A673 (cell line): ENCODE results near the gene TNS3. TPM values are rescaled to one million over a fixed set of nuclear protein-coding genes. Genes with fewer than 3 reads are reported as not detected.

Experiments used
- BruUV-seq: library from RNA; stranded (reverse); fragments of 400-500 nt; replicated peaks from 2 replicates; lab custom pipeline; 2021; lab: Mats Ljungman, UMichigan
- CTCF ChIA-PET: fragments of 300-600 bp; sonication (Branson Sonifier 250); formaldehyde crosslinking; loops from one replicate; lab custom pipeline; 2022; ENCODE audit warnings: antibody characterized with exemption; lab: Charles Lee
- POLR2A ChIA-PET: fragments of 300-600 bp; sonication (Branson Sonifier 250); formaldehyde crosslinking; loops from one replicate; lab custom pipeline; 2022; ENCODE audit warnings: antibody characterized with exemption; ENCODE audit not compliant: low non-redundant PET; lab: Charles Lee
- DNase-seq: peaks from one replicate; pipeline ENCODE4 v3.0.0-alpha.2; 2015; ENCODE audit warnings: low spot score
- H3K27ac ChIP-seq: fragments of 200-600 bp; sonication (generic); 2 replicates; pipeline ENCODE4 v1.5.1; 2016; ENCODE audit warnings: mixed run types, low read depth, mild to moderate bottlenecking, mixed read lengths, antibody characterized with exemption, low read length; ENCODE audit not compliant: poor library complexity, severe bottlenecking
- H3K27me3 ChIP-seq: fragments of 200-600 bp; sonication (generic); replicated peaks from 2 replicates; pipeline ENCODE4 v1.6.1; 2017; ENCODE audit warnings: mixed run types, low read depth, mild to moderate bottlenecking, mixed read lengths, antibody characterized with exemption, low read length; ENCODE audit not compliant: insufficient read depth, poor library complexity
- H3K36me3 ChIP-seq: fragments of 200-600 bp; sonication (generic); 2 replicates; pipeline ENCODE4 v1.6.1; 2016; ENCODE audit warnings: mixed run types, mild to moderate bottlenecking, mixed read lengths, antibody characterized with exemption, low read length; ENCODE audit not compliant: insufficient read depth, poor library complexity, severe bottlenecking
- H3K4me1 ChIP-seq: fragments of 200-600 bp; sonication (generic); 2 replicates; pipeline ENCODE4 v1.6.1; 2017; ENCODE audit warnings: mixed run types, mild to moderate bottlenecking, mixed read lengths, antibody characterized with exemption, low read length; ENCODE audit not compliant: insufficient read depth, poor library complexity, severe bottlenecking
- H3K4me3 ChIP-seq: fragments of 200-600 bp; sonication (generic); 2 replicates; pipeline ENCODE4 v1.5.1; 2016; ENCODE audit warnings: low read depth, mixed run types, mild to moderate bottlenecking, mixed read lengths, low read length; ENCODE audit not compliant: poor library complexity, severe bottlenecking
- H3K9me3 ChIP-seq: fragments of 200-600 bp; sonication (generic); 2 replicates; pipeline ENCODE4 v1.6.1; 2016; ENCODE audit warnings: mixed run types, low read depth, mild to moderate bottlenecking, mixed read lengths, antibody characterized with exemption, low read length; ENCODE audit not compliant: poor library complexity, severe bottlenecking
- EZH2 ChIP-seq: fragments of 200-600 bp; sonication (generic); IDR thresholded peaks from 2 replicates; pipeline ENCODE4 v1.6.1; 2017; ENCODE audit warnings: borderline replicate concordance, low read depth, mild to moderate bottlenecking, mixed read lengths, antibody characterized with exemption, low read length; ENCODE audit not compliant: poor library complexity, severe bottlenecking
- intact Hi-C: fragments of 100-400 bp; cut with micrococcal nuclease; formaldehyde crosslinking; loops from one replicate; pipeline ENCODE4 v1.10.0; 2022; ENCODE audit not compliant: unreplicated experiment
- total RNA-seq: library from RNA; stranded (reverse); gene quantifications from 2 replicates; pipeline ENCODE4 v1.2.3, GENCODE V29; 2021
- TF ChIP-seq, protein P1 (sequence below): fragments of 300-800, 200-600 bp; sonication (generic); conservative IDR thresholded peaks from 2 replicates; pipeline ENCODE4 v1.5.1; 2017; ENCODE audit warnings: low read depth, mild to moderate bottlenecking, antibody characterized with exemption, low read length, moderate library complexity, mixed read lengths

The TNS3 gene
- total RNA-seq, 1 experiment from 2014 or later: not detected

DNA sequence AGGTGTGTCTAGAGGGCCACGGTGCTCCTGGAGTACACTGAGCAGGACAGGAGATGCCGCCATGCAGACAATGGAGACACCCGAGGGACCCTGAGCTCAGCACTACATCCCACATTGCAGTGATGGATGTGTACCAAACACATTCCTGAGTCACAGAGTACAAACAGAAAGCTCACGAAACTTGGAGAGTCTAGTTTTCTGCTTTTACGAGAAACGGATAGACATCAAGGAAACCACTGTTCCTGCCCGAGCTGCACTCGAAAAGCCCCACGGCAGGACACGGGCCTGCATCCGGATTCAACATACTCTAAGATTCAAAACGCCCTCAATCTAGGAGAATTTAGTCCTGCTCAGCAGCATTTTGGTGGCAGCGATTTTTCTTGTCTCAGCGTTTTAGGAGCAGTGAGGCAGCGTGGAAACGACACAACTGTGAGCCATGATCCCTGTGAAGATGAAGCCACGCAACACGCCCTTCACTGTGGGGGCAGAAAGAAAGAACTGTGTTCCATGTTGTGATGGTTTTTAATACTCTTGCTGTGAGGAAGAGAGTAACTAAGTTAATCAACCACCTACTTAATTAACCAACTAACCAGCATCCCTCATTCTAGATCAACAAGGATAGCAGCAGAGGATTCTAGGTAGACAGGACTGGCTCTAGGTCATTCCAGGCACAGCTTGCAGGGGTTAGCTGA lies 3.2 kb downstream of the TNS3 start:
- no peak for TF ChIP-seq EZH2
- TF ChIP-seq, protein P1, sequence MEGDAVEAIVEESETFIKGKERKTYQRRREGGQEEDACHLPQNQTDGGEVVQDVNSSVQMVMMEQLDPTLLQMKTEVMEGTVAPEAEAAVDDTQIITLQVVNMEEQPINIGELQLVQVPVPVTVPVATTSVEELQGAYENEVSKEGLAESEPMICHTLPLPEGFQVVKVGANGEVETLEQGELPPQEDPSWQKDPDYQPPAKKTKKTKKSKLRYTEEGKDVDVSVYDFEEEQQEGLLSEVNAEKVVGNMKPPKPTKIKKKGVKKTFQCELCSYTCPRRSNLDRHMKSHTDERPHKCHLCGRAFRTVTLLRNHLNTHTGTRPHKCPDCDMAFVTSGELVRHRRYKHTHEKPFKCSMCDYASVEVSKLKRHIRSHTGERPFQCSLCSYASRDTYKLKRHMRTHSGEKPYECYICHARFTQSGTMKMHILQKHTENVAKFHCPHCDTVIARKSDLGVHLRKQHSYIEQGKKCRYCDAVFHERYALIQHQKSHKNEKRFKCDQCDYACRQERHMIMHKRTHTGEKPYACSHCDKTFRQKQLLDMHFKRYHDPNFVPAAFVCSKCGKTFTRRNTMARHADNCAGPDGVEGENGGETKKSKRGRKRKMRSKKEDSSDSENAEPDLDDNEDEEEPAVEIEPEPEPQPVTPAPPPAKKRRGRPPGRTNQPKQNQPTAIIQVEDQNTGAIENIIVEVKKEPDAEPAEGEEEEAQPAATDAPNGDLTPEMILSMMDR: no peak
- no TSS peak for BruUV-seq
- no peak overlapping the region for H3K27ac ChIP-seq
- no peaks in the 10 kb centered on the region for H3K9me3 ChIP-seq
- no peak for DNase-seq
- no peak overlapping the region for H3K4me3 ChIP-seq
- no peaks in the 10 kb centered on the region for H3K4me1 ChIP-seq
- peaks cover 27% of the 10 kb centered on the region for H3K27me3 ChIP-seq
- POLR2A ChIA-PET: no interaction called here
- intact Hi-C loops: no loop called here
- no peaks in the 10 kb centered on the region for H3K36me3 ChIP-seq
- CTCF ChIA-PET: no interaction called here

DNA sequence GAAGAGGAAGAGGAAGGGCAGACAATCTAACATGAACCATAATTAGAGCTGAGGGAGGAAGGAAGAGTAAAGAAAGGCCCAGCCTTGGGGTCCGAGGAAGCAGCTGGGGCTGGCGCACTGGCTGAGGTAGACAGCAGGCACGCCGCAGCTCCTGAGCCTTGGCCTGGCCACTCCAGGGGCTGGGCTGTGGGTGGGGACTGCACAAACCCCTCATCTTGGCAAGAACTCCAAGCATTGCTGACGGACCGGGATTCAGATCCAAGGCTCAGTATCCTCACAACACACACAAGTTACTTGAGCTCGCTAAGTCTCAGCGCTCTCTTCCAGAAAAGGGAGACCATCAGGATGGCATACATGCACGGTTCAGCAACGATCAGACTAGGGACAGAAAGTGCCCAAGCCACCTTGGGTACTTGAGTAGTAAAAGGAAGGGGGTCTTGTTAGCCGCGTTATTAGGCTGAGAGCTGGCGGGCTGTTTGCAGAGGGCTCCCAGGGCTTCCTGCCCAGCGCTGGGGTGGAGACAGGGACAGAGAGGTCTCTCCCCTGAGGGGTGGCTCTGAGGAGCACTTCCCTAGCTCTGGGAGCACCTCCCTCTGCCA lies 4.5 kb downstream of the TNS3 start:
- POLR2A ChIA-PET: no interaction called here
- no peak overlapping the region for H3K4me3 ChIP-seq

DNA sequence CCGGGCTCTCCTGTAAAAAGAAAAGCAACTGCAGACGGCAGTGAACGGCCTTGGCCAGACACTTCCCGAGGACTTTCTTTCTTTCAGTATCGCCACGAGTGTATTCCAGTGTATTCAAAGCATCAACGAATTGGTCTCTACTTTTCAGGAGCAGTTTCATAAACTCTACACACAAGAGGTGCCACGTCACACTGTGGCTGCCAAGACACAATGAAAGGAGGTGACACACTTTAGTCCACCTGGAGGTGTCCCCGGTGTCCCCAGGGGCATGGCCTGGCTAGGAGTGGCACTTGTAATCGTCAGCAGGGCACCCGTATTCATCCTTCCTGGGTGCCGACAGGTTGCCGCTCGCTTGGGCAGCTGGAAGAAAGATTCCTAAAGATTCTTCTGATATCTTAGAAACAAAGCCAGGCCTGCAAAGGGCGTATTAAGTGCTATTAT lies 5.0 kb downstream of the TNS3 start:
- intact Hi-C loops: no loop called here
- peaks cover 12% of the 10 kb centered on the region for H3K27me3 ChIP-seq
- H3K27ac ChIP-seq: no peak overlapping the region
- no TSS peak for BruUV-seq
- ChIA-PET CTCF (no interaction called here), POLR2A (no interaction called here)
- H3K9me3 ChIP-seq: no peaks in the 10 kb centered on the region
- H3K36me3 ChIP-seq: no peaks in the 10 kb centered on the region
- no peak for TF ChIP-seq EZH2
- TF ChIP-seq, protein P1: no peak
- H3K4me3 ChIP-seq: no peak overlapping the region
- no peak for DNase-seq
- no peaks in the 10 kb centered on the region for H3K4me1 ChIP-seq

More for the DNA sequence above, 4.5 kb downstream of the TNS3 start:
- no peak for DNase-seq
- no TSS peak for BruUV-seq
- intact Hi-C loops: no loop called here
- Histone ChIP-seq H3K9me3 (no peaks in the 10 kb centered on the region), H3K4me1 (no peaks in the 10 kb centered on the region), H3K36me3 (no peaks in the 10 kb centered on the region), H3K27me3 (peaks cover 16% of the 10 kb centered on the region), H3K27ac (no peak overlapping the region)
- CTCF ChIA-PET: interaction anchor here (0.5 kb wide), 1 partner anchor 144 kb away, joined by 5 read pairs; no protein-coding TSS in a partner anchor
- TF ChIP-seq EZH2: no peak
- TF ChIP-seq, protein P1: no peak
